ENCODE measurements around the gene KLHL10.
"Not testable (repeated sequence)": the region's sequence is repeated elsewhere in the genome, so short reads cannot be mapped to it uniquely, and the experiment has no call there.

The KLHL10 gene

DNA sequence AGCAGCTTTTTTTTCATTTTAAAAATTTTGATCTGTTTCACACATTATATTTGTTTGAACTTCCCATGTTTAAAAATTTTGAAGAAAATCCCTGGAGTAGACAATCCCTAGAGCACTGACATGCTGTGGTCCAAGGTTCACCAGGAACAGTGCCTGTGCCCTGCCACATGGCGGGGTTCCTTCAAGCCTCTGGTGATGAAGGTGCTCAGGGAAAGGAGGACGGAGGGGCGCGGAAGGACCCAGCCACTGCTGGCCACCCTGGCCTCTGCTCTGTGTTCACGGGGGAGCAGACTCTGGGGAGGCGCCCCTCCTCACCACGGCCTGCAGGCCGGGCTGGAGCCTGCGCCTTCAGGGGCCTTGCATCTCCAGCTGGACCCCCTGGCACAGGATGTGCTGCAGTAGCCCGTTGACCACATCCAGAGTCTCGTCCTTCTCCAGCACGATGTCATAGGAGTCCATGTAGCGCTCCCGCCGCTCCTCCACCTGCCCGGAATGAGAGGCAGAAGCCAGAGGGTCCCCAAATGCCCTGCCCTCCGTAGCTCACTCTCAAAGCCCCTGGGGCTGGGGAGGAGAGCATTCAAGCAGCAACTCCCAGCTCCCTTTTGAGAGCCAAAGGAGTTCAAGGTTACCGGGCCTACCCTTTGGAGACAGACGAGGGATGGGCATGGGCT lies 12.3 kb upstream of the KLHL10 start:
- Histone ChIP-seq H3K4me1 (no peaks in the 10 kb centered on the region), H3K4me2 (no peak overlapping the region), H3K4me3 (no peak overlapping the region), H3K27me3 (no peaks in the 10 kb centered on the region), H4K20me1 (no peaks in the 10 kb centered on the region), H3K9ac (no peak overlapping the region), H3K27ac (no peak overlapping the region), H3K36me3 (peaks cover 71% of the 10 kb centered on the region), H3K9me3 (no peaks in the 10 kb centered on the region)
- no peak for TF ChIP-seq Cebpa-rat (IDR thresholded peaks at IDR 0.05)

DNA sequence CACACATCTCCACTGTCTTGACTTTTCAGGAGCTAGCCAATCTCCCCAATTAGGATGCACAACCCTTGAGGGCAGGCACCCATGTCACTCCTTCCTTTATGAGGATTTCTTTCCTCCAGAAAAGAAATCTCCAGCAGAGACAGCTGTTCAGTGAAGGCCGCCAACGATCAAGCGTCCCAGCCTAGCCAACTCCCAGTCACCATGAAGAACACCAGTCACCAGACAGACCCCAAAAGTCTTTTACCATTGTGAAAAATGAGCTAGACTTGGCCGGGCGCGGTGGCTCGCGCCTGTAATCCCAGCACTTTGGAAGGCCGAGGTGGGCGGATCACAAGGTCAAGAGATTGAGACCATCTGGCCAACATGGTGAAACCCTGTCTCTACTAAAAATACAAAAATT lies 7.7 kb upstream of the KLHL10 start:
- not testable (repeated sequence) for H3K4me3 ChIP-seq, H3K27me3 ChIP-seq, H3K27ac ChIP-seq, H3K9me3 ChIP-seq, H3K9ac ChIP-seq, H3K4me1 ChIP-seq, H4K20me1 ChIP-seq, H3K4me2 ChIP-seq
- H3K36me3 ChIP-seq = peaks cover 95% of the 10 kb centered on the region

DNA sequence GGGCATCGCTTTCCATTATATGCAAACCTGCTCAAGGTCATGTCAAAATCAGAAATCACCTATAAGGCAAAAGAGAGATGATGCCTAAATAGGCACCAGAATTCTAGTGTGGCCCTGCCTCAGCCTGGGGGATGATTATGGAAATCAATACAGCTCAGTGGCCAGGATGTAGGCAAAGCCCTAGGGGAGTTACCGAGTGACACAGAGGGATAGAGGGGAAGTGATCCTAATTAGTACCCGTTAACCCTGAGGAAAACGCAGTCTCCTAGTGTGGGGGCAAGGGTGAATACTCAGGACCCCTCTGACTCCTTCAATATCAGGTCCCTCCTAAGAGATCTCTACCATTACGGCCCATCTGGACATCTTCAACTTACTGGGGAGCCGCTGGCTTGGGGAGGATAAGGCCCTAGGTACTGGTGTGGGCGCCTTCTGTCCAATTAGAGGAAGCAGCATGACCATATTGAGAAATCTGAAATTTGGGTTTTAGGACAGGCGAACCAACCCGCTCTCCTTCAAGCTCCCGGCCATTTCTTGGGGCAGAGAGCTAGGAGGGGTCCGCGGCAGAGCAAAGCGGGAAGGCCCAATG lies 2.3 kb upstream of the KLHL10 start:
- H3K9me3 ChIP-seq = no peaks in the 10 kb centered on the region
- peak overlapping the region; percentile 89 for H3K27ac ChIP-seq
- H3K4me1 ChIP-seq = peaks cover 19% of the 10 kb centered on the region
- peak overlapping the region; percentile 91 for H3K4me2 ChIP-seq
- no peak for TF ChIP-seq Cebpa-rat (IDR thresholded peaks at IDR 0.05)
- H3K9ac ChIP-seq = peak overlapping the region; percentile 93
- no peaks in the 10 kb centered on the region for H3K27me3 ChIP-seq
- H4K20me1 ChIP-seq = peaks cover 6% of the 10 kb centered on the region; the same call in 1 of the 2 replicates
- H3K4me3 ChIP-seq = peak overlapping the region; percentile 97
- peaks cover 41% of the 10 kb centered on the region for H3K36me3 ChIP-seq

- Histone ChIP-seq H3K4me1 (peaks cover 19% of the 10 kb centered on the region), H3K4me2 (peak within 1 kb of the TSS; percentile 91), H3K9me3 (no peaks in the 10 kb centered on the region), H3K9ac (peak within 1 kb of the TSS; percentile 93), H4K20me1 (peaks cover 6% of the 10 kb centered on the region; the same call in 1 of the 2 replicates), H3K27me3 (no peaks in the 10 kb centered on the region), H3K27ac (peak within 1 kb of the TSS; percentile 89), H3K4me3 (peak within 1 kb of the TSS; percentile 97), H3K36me3 (peaks cover 34% of the 10 kb centered on the region)
- TF ChIP-seq Cebpa-rat (IDR thresholded peaks at IDR 0.05) = no peak
Measured at GRCh38 chr17:41835800-41836549, 1.6 kb upstream of the KLHL10 start, which contains the start of gene NT5C3B. TSS of gene NT5C3B (minus strand) at chr17:41836232. CDS start at chr17:41836193, 39 bp downstream.

- Histone ChIP-seq H3K9me3 (no peaks in the 10 kb centered on the region), H3K36me3 (peaks cover 27% of the 10 kb centered on the region), H3K4me2 (peak overlapping the region; percentile 91), H3K27ac (no peak overlapping the region), H3K4me1 (peaks cover 19% of the 10 kb centered on the region), H3K9ac (peak overlapping the region; percentile 93; the same call in 1 of the 2 replicates), H3K27me3 (no peaks in the 10 kb centered on the region), H3K4me3 (peak overlapping the region; percentile 97), H4K20me1 (peaks cover 6% of the 10 kb centered on the region; the same call in 1 of the 2 replicates)
- no peak for TF ChIP-seq Cebpa-rat (IDR thresholded peaks at IDR 0.05)
Measured at GRCh38 chr17:41836550-41837196, 952 bp upstream of the KLHL10 start.

- not testable (repeated sequence) for H3K4me2 ChIP-seq, H3K27me3 ChIP-seq, H3K4me3 ChIP-seq, H3K36me3 ChIP-seq, H3K9ac ChIP-seq, H3K27ac ChIP-seq, H3K9me3 ChIP-seq, H4K20me1 ChIP-seq
- H3K4me1 ChIP-seq = peaks cover 15% of the 10 kb centered on the region
Measured at GRCh38 chr17:41839448-41839847, 1.8 kb downstream of the KLHL10 start.

DNA sequence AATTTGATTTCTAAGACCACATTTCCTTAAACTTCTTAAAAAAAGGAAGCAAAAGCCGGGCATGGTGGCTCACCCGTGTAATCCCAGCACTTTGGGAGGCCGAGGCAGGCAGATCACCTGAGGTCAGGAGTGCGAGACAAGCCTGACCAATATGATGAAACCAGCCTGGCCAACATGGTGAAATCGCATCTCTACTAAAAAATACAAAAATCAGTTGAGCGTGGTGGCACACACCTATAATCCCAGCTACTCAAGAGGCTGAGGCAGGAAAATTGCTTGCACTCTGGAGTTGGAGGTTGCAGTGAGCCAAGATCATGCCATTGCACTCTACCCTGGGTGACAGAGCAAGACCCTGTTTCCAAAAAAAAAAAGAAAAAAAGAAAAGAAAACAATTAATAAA lies 3.2 kb downstream of the KLHL10 start:
- H3K9ac ChIP-seq, H3K4me1 ChIP-seq, H4K20me1 ChIP-seq, H3K36me3 ChIP-seq, H3K27me3 ChIP-seq, H3K4me2 ChIP-seq, H3K9me3 ChIP-seq, H3K27ac ChIP-seq, H3K4me3 ChIP-seq: not testable (repeated sequence)

GRCh38 chr17:41844971-41845370 lies 7.3 kb downstream of the KLHL10 start:
- no peak overlapping the region for H3K9ac ChIP-seq
- H3K4me1 ChIP-seq = peaks cover 16% of the 10 kb centered on the region
- TF ChIP-seq Cebpa-rat (IDR thresholded peaks at IDR 0.05) = no peak
- no peaks in the 10 kb centered on the region for H3K9me3 ChIP-seq
- no peaks in the 10 kb centered on the region for H3K27me3 ChIP-seq
- H3K36me3 ChIP-seq = peaks cover 12% of the 10 kb centered on the region
- H3K27ac ChIP-seq = no peak overlapping the region
- H4K20me1 ChIP-seq = peaks cover 30% of the 10 kb centered on the region; the same call in 1 of the 2 replicates
- H3K4me3 ChIP-seq = no peak overlapping the region
- H3K4me2 ChIP-seq = no peak overlapping the region

GRCh38 chr17:41848788-41849187 lies 11.2 kb downstream of the KLHL10 start:
- H3K9ac ChIP-seq = no peak overlapping the region
- H3K4me3 ChIP-seq = no peak overlapping the region
- H3K36me3 ChIP-seq = peaks cover 29% of the 10 kb centered on the region
- peak overlapping the region; percentile 54 for H3K4me2 ChIP-seq
- H4K20me1 ChIP-seq = peaks cover 68% of the 10 kb centered on the region
- no peaks in the 10 kb centered on the region for H3K9me3 ChIP-seq
- H3K27me3 ChIP-seq = no peaks in the 10 kb centered on the region
- H3K27ac ChIP-seq = no peak overlapping the region
- H3K4me1 ChIP-seq = peaks cover 38% of the 10 kb centered on the region
- no peak for TF ChIP-seq Cebpa-rat (IDR thresholded peaks at IDR 0.05)
